BLaER1 (cell line): ENCODE results near the gene TERT.

Source experiments
- H3K27ac ChIP-seq: shearing (Covaris generic); formaldehyde crosslinking; 2 replicates; pipeline ENCODE4 v1.8.1; 2022
- H3K27me3 ChIP-seq: shearing (Covaris generic); formaldehyde crosslinking; 2 replicates; pipeline ENCODE4 v1.8.1; 2022
- H3K36me3 ChIP-seq: shearing (Covaris generic); formaldehyde crosslinking; 2 replicates; pipeline ENCODE4 v1.8.1; 2022
- H3K4me1 ChIP-seq: shearing (Covaris generic); formaldehyde crosslinking; 2 replicates; pipeline ENCODE4 v1.8.1; 2022
- H3K4me2 ChIP-seq: shearing (Covaris generic); formaldehyde crosslinking; 2 replicates; pipeline ENCODE4 v1.8.1; 2022
- H3K4me3 ChIP-seq: shearing (Covaris generic); formaldehyde crosslinking; 2 replicates; pipeline ENCODE4 v1.8.1; 2022
- H3K9ac ChIP-seq: shearing (Covaris generic); formaldehyde crosslinking; 2 replicates; pipeline ENCODE4 v1.8.1; 2022
- H3K9me3 ChIP-seq: shearing (Covaris generic); formaldehyde crosslinking; 2 replicates; pipeline ENCODE4 v1.8.1; 2022
- H4K20me1 ChIP-seq: shearing (Covaris generic); formaldehyde crosslinking; 2 replicates; pipeline ENCODE4 v1.8.1; 2022
- Cebpa-rat ChIP-seq: shearing (Covaris generic); IDR thresholded peaks from 2 replicates; pipeline ENCODE4 v1.8.1; 2022

Gene TERT

GRCh38 chr5:1253456-1254105 is 41.3 kb downstream of the TERT start:
- peaks cover under 1% of the 10 kb centered on the region; the same call in 1 of the 2 replicates for H3K27me3 ChIP-seq
- no peak for TF ChIP-seq Cebpa-rat
- peaks cover 56% of the 10 kb centered on the region for H3K36me3 ChIP-seq
- no peak overlapping the region for H3K4me2 ChIP-seq
- no peak overlapping the region for H3K4me3 ChIP-seq
- H4K20me1 ChIP-seq, result peaks cover 95% of the 10 kb centered on the region
- no peak overlapping the region for H3K9ac ChIP-seq
- H3K9me3 ChIP-seq, result no peaks in the 10 kb centered on the region
- no peak overlapping the region for H3K27ac ChIP-seq
- peaks cover 39% of the 10 kb centered on the region for H3K4me1 ChIP-seq

DNA sequence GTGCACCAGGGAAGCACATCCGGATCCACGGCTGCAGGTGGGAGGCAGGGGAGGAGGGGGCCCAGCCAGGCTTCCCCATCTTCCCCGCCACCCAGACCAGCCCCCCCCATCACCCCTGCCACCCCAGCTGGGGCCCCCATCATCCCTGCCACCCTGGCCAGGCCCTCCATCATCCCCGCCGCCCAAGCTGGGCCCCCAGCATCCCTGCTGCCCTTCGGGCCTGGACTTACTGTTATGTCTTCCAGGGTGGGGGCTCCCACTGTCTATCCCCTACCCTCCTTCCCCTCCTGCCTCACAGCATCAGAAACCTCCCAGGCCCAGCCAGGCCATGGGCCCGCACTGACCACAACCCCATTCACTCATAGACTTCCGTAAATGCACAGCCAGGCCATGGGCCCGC is 42.2 kb downstream of the TERT start:
- Histone ChIP-seq H3K36me3 (peaks cover 47% of the 10 kb centered on the region), H4K20me1 (peaks cover 95% of the 10 kb centered on the region), H3K27ac (no peak overlapping the region), H3K4me2 (no peak overlapping the region), H3K4me1 (peaks cover 35% of the 10 kb centered on the region), H3K4me3 (no peak overlapping the region), H3K9ac (no peak overlapping the region), H3K9me3 (no peaks in the 10 kb centered on the region), H3K27me3 (peaks cover 9% of the 10 kb centered on the region)
- no peak for TF ChIP-seq Cebpa-rat

- no peak for TF ChIP-seq Cebpa-rat
- H3K9me3 ChIP-seq, result no peaks in the 10 kb centered on the region
- H3K4me3 ChIP-seq, result no peak overlapping the region
- H3K4me1 ChIP-seq, result peaks cover 32% of the 10 kb centered on the region
- H4K20me1 ChIP-seq, result peaks cover 95% of the 10 kb centered on the region
- peaks cover 17% of the 10 kb centered on the region for H3K27me3 ChIP-seq
- no peak overlapping the region for H3K4me2 ChIP-seq
- H3K9ac ChIP-seq, result no peak overlapping the region
- no peak overlapping the region for H3K27ac ChIP-seq
- peaks cover 40% of the 10 kb centered on the region for H3K36me3 ChIP-seq
Measured at GRCh38 chr5:1251678-1252580, 42.9 kb downstream of the TERT start.

DNA sequence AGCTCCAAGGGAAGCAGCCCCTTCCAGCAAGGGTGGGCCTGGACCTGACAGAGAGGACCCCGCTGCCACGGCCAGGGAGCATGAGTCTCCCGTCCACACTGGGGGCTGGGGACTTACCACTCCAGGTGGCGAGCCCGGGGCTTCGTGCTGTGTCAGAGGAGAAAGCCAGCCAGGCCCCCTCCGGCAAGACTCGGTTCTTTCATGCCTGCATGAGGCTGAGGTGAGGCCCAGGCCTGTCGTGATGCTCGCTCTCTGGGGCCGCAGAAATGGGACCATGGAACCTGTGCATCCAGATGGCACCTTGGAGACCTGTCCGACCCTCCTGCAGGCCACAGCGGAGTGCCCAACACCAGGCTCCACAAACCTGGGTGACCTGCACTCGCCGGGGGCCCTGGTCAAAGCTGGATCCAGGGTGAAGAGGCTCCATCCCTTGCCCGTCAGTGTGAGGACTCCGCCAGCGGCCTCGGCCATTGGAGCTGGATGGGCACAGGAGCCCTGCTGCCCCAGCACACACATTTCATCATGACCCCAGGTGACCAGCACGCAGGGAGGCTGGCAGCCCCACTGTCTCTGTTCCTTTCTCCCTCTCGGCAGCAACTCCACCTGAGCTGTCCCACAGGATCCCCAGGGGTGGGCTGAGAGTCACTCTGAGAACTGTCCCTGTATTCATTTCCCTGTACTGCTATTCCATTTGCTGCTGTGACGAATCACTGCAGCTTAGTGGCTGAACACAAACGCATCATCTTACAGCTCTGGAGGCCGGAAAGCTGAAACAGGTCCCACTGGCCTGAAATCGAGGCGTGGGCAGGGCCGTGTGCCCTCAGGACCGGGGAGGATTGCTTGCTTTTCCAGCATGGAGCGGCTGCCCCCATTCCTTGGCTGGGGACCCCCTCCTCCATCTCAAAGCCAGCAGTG is 45.2 kb downstream of the TERT start:
- Histone ChIP-seq H3K4me2 (no peak overlapping the region), H3K9me3 (no peaks in the 10 kb centered on the region), H3K4me1 (peaks cover 24% of the 10 kb centered on the region), H3K9ac (no peak overlapping the region), H3K27ac (no peak overlapping the region), H3K27me3 (peaks cover 40% of the 10 kb centered on the region), H3K36me3 (peaks cover 18% of the 10 kb centered on the region), H3K4me3 (no peak overlapping the region), H4K20me1 (peaks cover 95% of the 10 kb centered on the region)
- no peak for TF ChIP-seq Cebpa-rat

DNA sequence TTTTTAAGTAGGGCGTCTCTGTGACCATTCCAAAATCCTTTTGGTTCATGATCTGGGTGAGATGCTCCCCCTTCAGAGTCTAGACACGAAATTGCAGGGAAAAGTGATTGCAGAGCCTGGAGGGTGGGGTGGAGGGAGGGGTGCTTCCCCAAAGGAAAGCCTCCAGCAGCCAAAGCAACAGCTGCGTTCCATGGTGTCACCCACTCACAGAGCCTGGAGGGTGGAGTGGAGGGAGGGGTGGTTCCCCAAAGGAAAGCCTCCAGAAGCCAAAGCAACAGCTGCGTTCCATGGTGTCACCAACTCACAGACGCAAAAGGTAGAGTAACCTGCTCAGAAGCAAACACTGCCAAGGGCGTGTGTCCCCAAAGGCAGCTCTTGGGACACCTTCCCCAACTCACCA is 47.1 kb downstream of the TERT start:
- Histone ChIP-seq H3K4me3 (no peak overlapping the region), H3K27me3 (peaks cover 46% of the 10 kb centered on the region), H3K4me1 (peaks cover 19% of the 10 kb centered on the region; the same call in 1 of the 2 replicates), H3K9ac (no peak overlapping the region), H3K9me3 (no peaks in the 10 kb centered on the region), H3K4me2 (no peak overlapping the region), H3K36me3 (peaks cover under 1% of the 10 kb centered on the region; the same call in 1 of the 2 replicates), H4K20me1 (peaks cover 92% of the 10 kb centered on the region), H3K27ac (no peak overlapping the region)
- no peak for TF ChIP-seq Cebpa-rat

- Histone ChIP-seq H4K20me1 (peaks cover 90% of the 10 kb centered on the region), H3K9ac (no peak overlapping the region), H3K36me3 (no peaks in the 10 kb centered on the region), H3K4me2 (peak overlapping the region; percentile 26), H3K27ac (no peak overlapping the region), H3K27me3 (peaks cover 50% of the 10 kb centered on the region), H3K9me3 (no peaks in the 10 kb centered on the region), H3K4me1 (peaks cover 19% of the 10 kb centered on the region; the same call in 1 of the 2 replicates), H3K4me3 (no peak overlapping the region)
- no peak for TF ChIP-seq Cebpa-rat
Measured at GRCh38 chr5:1246711-1247431, 48.0 kb downstream of the TERT start.

DNA sequence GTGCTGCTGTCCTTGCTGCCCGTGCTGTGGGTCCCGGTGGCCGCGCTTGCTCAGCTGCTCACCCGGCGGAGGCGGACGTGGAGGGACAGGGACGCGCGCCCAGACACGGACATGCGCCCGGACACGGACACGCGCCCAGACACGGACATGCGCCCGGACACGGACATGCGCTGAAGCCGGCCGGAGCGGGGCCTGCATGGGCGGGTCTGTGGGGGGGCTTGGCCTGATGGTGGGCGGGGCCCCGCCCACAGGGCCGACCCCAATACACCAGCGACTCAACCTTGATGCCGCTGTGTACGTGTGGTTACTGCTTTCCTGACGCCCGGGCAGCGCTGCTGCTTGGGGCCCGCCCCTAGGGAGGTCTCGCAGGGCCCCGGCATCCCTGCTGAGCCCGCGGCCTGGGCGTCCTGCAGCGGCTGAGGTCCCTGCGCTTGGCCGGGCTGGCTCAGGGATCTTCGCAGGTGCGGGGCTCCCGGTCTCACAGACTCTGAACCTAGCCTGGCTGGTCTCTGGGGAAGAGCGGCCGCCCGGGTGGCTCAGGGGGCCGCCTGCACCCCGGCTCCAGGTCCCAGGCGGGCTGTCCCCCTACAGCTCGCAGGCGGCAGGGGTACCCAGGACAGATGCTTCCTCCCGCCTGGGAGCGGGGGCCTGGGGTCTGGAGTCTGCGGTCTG is 48.8 kb downstream of the TERT start:
- H3K4me3 ChIP-seq, result no peak overlapping the region
- H3K4me1 ChIP-seq, result peaks cover 19% of the 10 kb centered on the region; the same call in 1 of the 2 replicates
- H3K4me2 ChIP-seq, result peak overlapping the region; percentile 26
- no peaks in the 10 kb centered on the region for H3K9me3 ChIP-seq
- H3K36me3 ChIP-seq, result no peaks in the 10 kb centered on the region
- no peak overlapping the region for H3K9ac ChIP-seq
- no peak overlapping the region for H3K27ac ChIP-seq
- H3K27me3 ChIP-seq, result peaks cover 50% of the 10 kb centered on the region
- TF ChIP-seq Cebpa-rat, result no peak
- peaks cover 82% of the 10 kb centered on the region for H4K20me1 ChIP-seq

DNA sequence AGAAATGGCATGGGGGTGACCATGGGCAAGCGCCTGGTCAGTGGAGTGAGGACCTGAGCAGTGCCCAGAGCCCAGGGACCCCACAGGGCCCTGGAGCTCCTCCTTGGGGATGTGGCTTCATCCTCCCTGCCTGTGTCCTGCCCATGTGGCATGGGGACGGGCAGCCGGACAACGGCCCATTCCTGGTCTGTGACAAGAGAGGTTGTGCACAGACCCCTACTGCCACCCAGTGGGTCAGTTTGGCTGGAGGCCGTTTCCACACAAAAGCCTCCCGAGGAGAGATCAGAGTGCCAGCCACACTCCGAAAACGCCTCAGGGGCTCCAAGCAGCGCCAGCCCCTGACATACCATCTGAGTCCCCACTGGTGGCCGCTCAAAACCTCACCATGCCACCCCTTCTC is 49.9 kb downstream of the TERT start:
- TF ChIP-seq Cebpa-rat, result no peak
- Histone ChIP-seq H3K4me2 (no peak overlapping the region), H4K20me1 (peaks cover 71% of the 10 kb centered on the region), H3K9ac (no peak overlapping the region), H3K27me3 (peaks cover 50% of the 10 kb centered on the region), H3K36me3 (no peaks in the 10 kb centered on the region), H3K4me3 (no peak overlapping the region), H3K27ac (no peak overlapping the region), H3K9me3 (no peaks in the 10 kb centered on the region), H3K4me1 (peaks cover 19% of the 10 kb centered on the region; the same call in 1 of the 2 replicates)

GRCh38 chr5:1244255-1244654 is 50.6 kb downstream of the TERT start:
- H3K4me3 ChIP-seq, result no peak overlapping the region
- no peak overlapping the region for H3K4me2 ChIP-seq
- peaks cover 64% of the 10 kb centered on the region for H4K20me1 ChIP-seq
- no peak for TF ChIP-seq Cebpa-rat
- peaks cover 50% of the 10 kb centered on the region for H3K27me3 ChIP-seq
- peaks cover 19% of the 10 kb centered on the region; the same call in 1 of the 2 replicates for H3K4me1 ChIP-seq
- no peak overlapping the region for H3K9ac ChIP-seq
- H3K27ac ChIP-seq, result no peak overlapping the region
- H3K9me3 ChIP-seq, result no peaks in the 10 kb centered on the region
- H3K36me3 ChIP-seq, result no peaks in the 10 kb centered on the region
